Measurements from ENCODE around the gene CROCC2. TPM values are rescaled to one million over a fixed set of nuclear protein-coding genes. Genes with fewer than 3 reads are reported as not detected.

Gene CROCC2
- total and polyA plus RNA-seq, 2 of the 13 experiments (the other 11 are each of a cell fraction or from before 2014, with no cell fraction given) = not detected

GRCh38 chr2:240993446-240994170, 87.5 kb downstream of the CROCC2 start:
- DNase-seq (ENCODE audit: low spot score) (no peak), ATAC-seq (no peak), FAIRE-seq (no peak)
- peaks cover 50% of the 10 kb centered on the region for H3K4me1 ChIP-seq (ENCODE audit: insufficient read depth, low read length)
- no peak overlapping the region for H3K27ac ChIP-seq (ENCODE audit: extremely low read length, insufficient read depth, low read length)
- H3K9ac ChIP-seq (ENCODE audit: insufficient read depth, low read depth, low read length) = no peak overlapping the region
- intact Hi-C loops (cut with micrococcal nuclease; ENCODE audit: unreplicated experiment) = no loop called here
- in situ Hi-C loops (cut with HindIII; ENCODE audit: extremely low pct_ligation_motif_present, low pct_unique_long_range_greater_than_20kb) = no loop called here
- BruUV-seq (replicated peaks) = no TSS peak
- H4K20me1 ChIP-seq (ENCODE audit: insufficient read depth, low read length) = no peaks in the 10 kb centered on the region; the same call in 1 of the 2 replicates
- H3K36me3 ChIP-seq (replicated peaks in 1 of 2; ENCODE audit: control insufficient read depth in 1 of 2, insufficient read depth in 2 of 2, low read length in 2 of 2) = no peaks in the 10 kb centered on the region
- no peaks in the 10 kb centered on the region for H3K9me3 ChIP-seq (ENCODE audit: low read length)
- ChIA-PET CTCF (ENCODE audit: low intra/inter-chr PET ratio, low total read pairs) (no interaction called here), POLR2A (no interaction called here)
- H3K4me3 ChIP-seq (replicated peaks in 1 of 3; ENCODE audit: insufficient read depth in 1 of 3, low read depth in 2 of 3, low read length in 3 of 3) = no peak overlapping the region
- H3K4me2 ChIP-seq (ENCODE audit: low read depth, low read length) = no peak overlapping the region
- H2AFZ ChIP-seq (ENCODE audit: low read length) = no peak overlapping the region
- 49% methylated on average over 15 of the region's 19 CpGs for WGBS (ENCODE audit: low lambda C conversion rate)
- peaks cover 42 to 92% of the 10 kb centered on the region in 2 experiments for H3K27me3 ChIP-seq (ENCODE audit: control insufficient read depth in 1 of 2, insufficient read depth in 2 of 2, low read length in 2 of 2)
- H3K79me2 ChIP-seq (ENCODE audit: insufficient read depth, low read length) = no peaks in the 10 kb centered on the region
- TF ChIP-seq ZNF891 (CRISPR knock-in tag; IDR thresholded peaks at IDR 0.05) (no peak), ZNF207 (IDR thresholded peaks at IDR 0.05; ENCODE audit: borderline replicate concordance) (no peak), ATAD3A (CRISPR knock-in tag; IDR thresholded peaks at IDR 0.05) (no peak), ZNF337 (CRISPR knock-in tag; IDR thresholded peaks at IDR 0.05; ENCODE audit: borderline replicate concordance, low read depth) (no peak), POLR2AphosphoS5 (IDR thresholded peaks at IDR 0.05; ENCODE audit: low read depth, low read length) (no peak), SRSF9 (IDR thresholded peaks at IDR 0.05; ENCODE audit: borderline replicate concordance, insufficient read depth, low read depth, low read length, poor library complexity, severe bottlenecking) (no peak), TCF12 (IDR thresholded peaks at IDR 0.05) (no peak), TCF12 (CRISPR knock-in tag; IDR thresholded peaks at IDR 0.05) (no peak), ZNF770 (CRISPR knock-in tag; IDR thresholded peaks at IDR 0.05) (no peak), AHR (CRISPR knock-in tag; IDR thresholded peaks at IDR 0.05) (no peak)

Measured in HepG2 (cell line).